LNCaP clone FGC (cell line): ENCODE results near the gene ACVR1C.
"Not testable (repeated sequence)": the region's sequence is repeated elsewhere in the genome, so short reads cannot be mapped to it uniquely, and the experiment has no call there.

Experiments used
- DNase-seq: peaks from one replicate; pipeline ENCODE4 v3.0.0-alpha.2; 2011; ENCODE audit warnings: low read depth
- H3K4me3 ChIP-seq: 2 replicates; pipeline ENCODE4 v1.5.1; 2011; ENCODE audit warnings: mild to moderate bottlenecking, low read depth, low read length, control low read depth
- CTCF ChIP-seq: IDR thresholded peaks from 2 replicates; pipeline ENCODE4 v1.5.1; 2012; ENCODE audit warnings: mild to moderate bottlenecking; ENCODE audit not compliant: control insufficient read depth, insufficient read depth; ENCODE audit errors: extremely low read depth

The ACVR1C gene

GRCh38 chr2:157526070-157526469 lies 102.6 kb downstream of the ACVR1C start:
- no peak overlapping the region for H3K4me3 ChIP-seq
- no peak for TF ChIP-seq CTCF
- no peak for DNase-seq

DNA sequence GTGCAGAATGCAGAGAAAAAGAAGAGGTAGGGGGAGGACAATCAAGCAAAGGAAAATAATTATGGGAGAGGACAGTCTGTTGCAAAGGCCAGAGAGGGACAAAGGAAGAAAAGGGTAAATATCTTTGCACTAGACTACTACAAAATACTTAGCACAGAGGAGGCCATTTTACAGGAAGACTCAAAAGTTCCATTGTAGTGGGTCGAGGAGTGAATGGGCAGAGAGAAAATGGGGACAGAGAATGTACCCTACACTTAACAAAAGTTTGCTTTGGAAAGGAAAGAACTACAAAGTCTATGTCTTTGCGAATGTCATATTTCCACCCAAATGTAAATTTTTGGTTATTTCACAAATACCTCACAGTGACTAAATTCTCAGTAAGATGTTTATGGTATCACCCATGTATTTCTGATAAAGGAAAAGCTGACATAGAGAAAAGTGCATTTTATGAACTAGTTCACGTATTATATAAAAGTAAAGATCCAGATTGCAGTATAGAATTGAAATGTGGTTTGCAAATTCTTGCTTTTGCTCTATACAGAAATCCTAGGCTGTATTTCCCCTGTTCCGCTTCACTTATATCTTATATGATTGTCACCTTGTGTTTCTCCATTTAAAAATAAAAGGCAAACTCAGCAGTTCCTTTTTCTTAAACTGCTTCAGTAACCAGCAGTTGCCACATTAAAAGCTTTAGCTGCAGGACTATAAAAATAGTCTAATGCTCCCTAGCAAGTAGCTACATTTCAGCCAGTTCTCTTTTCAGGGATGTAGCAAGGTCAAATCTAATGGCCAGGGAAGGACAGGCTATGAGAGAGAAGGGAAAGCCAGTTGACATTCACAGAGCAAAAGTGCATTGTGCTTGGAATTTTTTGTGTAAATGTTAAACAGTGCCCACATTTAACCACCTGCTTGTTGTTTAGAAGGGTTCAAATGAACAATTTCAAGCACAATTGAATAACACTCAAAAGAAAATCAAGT lies 105.1 kb downstream of the ACVR1C start:
- no peak for DNase-seq
- TF ChIP-seq CTCF: no peak
- H3K4me3 ChIP-seq: no peak overlapping the region

- not testable (repeated sequence) for DNase-seq, H3K4me3 ChIP-seq
These were observed 113.7 kb downstream of the ACVR1C start for GRCh38 chr2:157514966-157515365.

- no peak for TF ChIP-seq CTCF
- H3K4me3 ChIP-seq: no peak overlapping the region
- no peak for DNase-seq
These were observed 118.9 kb downstream of the ACVR1C start for GRCh38 chr2:157509744-157510143.

DNA sequence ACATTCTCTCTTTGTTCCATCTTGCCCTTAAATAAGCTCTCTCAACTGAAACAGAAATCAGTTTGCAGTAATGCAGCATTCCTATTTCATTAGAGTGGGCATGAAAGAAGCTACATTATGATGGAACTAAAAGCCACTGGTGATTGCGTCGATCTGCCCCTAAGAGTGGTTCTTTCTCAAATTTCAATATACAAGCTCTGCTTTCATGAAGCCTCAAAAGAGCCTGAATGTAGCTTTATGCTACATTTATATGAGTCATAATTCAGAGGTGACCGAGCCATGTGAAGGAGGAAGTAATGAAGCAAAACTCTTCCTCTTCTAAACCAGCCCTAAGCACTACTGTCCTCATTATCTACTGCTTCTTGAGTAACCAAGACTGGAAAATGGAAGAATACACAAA lies 120.0 kb downstream of the ACVR1C start:
- DNase-seq: no peak
- no peak for TF ChIP-seq CTCF
- no peak overlapping the region for H3K4me3 ChIP-seq

GRCh38 chr2:157506586-157506985 lies 122.1 kb downstream of the ACVR1C start:
- TF ChIP-seq CTCF: no peak
- no peak overlapping the region for H3K4me3 ChIP-seq
- no peak for DNase-seq

DNA sequence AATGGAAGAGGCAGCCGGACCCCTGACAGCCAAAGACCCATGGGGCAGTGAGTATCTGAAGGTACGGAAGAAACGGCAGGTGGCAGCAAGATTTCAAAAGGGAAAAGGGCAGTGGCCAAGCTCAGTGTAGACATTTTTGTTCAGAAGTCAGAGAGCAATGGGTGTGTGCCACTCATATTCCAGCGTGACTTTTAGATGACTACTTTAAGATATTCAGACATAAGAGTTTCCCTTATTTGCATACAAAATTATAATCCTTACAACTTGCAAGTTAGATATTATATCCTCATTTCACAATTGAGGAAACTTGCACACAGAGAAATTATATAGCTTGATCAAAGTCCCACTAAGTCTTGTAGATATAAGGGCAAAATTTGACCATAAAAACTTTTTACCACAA lies 124.0 kb downstream of the ACVR1C start:
- DNase-seq: no peak
- H3K4me3 ChIP-seq: no peak overlapping the region
- 0 out of 2 replicates have a peak, but pooled peaks have one; percentile 15 for TF ChIP-seq CTCF
